Liver (tissue), 9 donors: ENCODE results near the gene UCN2. TPM values are rescaled to one million over a fixed set of nuclear protein-coding genes. Genes with fewer than 3 reads are reported as not detected.

Experiments used
- DNase-seq: peaks from one replicate; pipeline ENCODE4 v3.0.0-alpha.2; 2017; ENCODE audit warnings: low spot score
- H3K27ac ChIP-seq, 2 donors: one replicate each; pipeline ENCODE4 v1.7.0; 2013; ENCODE audit warnings: inconsistent platforms in 2 of 2, low read length in 2 of 2, control low read depth in 1 of 2, low read depth in 1 of 2, mild to moderate bottlenecking in 1 of 2
- H3K27me3 ChIP-seq, 4 donors: one replicate each; pipeline versions ENCODE4 v1.6.1 to v1.7.0; 2013; ENCODE audit warnings: low read length in 3 of 4, inconsistent platforms in 1 of 4, mild to moderate bottlenecking in 1 of 4, moderate library complexity in 1 of 4; ENCODE audit not compliant: control insufficient read depth in 4 of 4, insufficient read depth in 4 of 4
- H3K36me3 ChIP-seq, 4 donors: one replicate each; pipeline versions ENCODE4 v1.6.1 to v1.7.0; 2013; ENCODE audit warnings: low read length in 3 of 4, mild to moderate bottlenecking in 3 of 4, low read depth in 1 of 4, moderate library complexity in 1 of 4; ENCODE audit not compliant: control insufficient read depth in 4 of 4, insufficient read depth in 3 of 4
- H3K4me1 ChIP-seq, 4 donors: one replicate each; pipeline versions ENCODE4 v1.6.1 to v1.7.0; 2013; ENCODE audit warnings: low read length in 3 of 4, mild to moderate bottlenecking in 3 of 4, moderate library complexity in 1 of 4; ENCODE audit not compliant: control insufficient read depth in 4 of 4, insufficient read depth in 4 of 4
- H3K4me3 ChIP-seq, 3 donors: one replicate each; pipeline versions ENCODE4 v1.6.1 to v1.7.0; 2013; ENCODE audit warnings: low read length in 3 of 3, control low read depth in 1 of 3, low read depth in 1 of 3, mild to moderate bottlenecking in 1 of 3
- H3K9ac ChIP-seq, 2 donors: one replicate each; pipeline ENCODE4 v1.7.0; 2013; ENCODE audit warnings: low read length in 2 of 2, mild to moderate bottlenecking in 2 of 2, moderate library complexity in 2 of 2, control low read depth in 1 of 2, low read depth in 1 of 2
- H3K9me3 ChIP-seq, 4 donors: one replicate each; pipeline versions ENCODE4 v1.6.1 to v1.7.0; 2013; ENCODE audit warnings: low read length in 3 of 4; ENCODE audit not compliant: control insufficient read depth in 4 of 4
- EGR1 ChIP-seq, 2 donors: IDR thresholded peaks; 2 replicates each; pipeline ENCODE4 v1.6.1; 2016 to 2018; ENCODE audit warnings: antibody characterized with exemption in 2 of 2, low read depth in 2 of 2
- FOXA1 ChIP-seq: IDR thresholded peaks from 2 replicates; pipeline ENCODE4 v1.6.1; 2016; ENCODE audit warnings: antibody characterized with exemption
- FOXA2 ChIP-seq: IDR thresholded peaks from 2 replicates; pipeline ENCODE4 v1.6.1; 2016; ENCODE audit warnings: antibody characterized with exemption
- GABPA ChIP-seq, 2 donors: IDR thresholded peaks in 1 of 2; conservative IDR thresholded peaks in 1 of 2; 2 replicates each; pipeline ENCODE4 v1.6.1; 2016; ENCODE audit warnings: antibody characterized with exemption in 2 of 2, mild to moderate bottlenecking in 1 of 2, moderate library complexity in 1 of 2
- HNF4A ChIP-seq, 2 donors: conservative IDR thresholded peaks; 2 replicates each; pipeline ENCODE4 v1.6.1; 2016; ENCODE audit warnings: antibody characterized with exemption in 2 of 2, mild to moderate bottlenecking in 2 of 2
- HNF4G ChIP-seq: IDR thresholded peaks from 2 replicates; pipeline ENCODE4 v1.6.1; 2016; ENCODE audit warnings: antibody characterized with exemption
- JUND ChIP-seq, 2 donors: IDR thresholded peaks; 2 replicates each; pipeline ENCODE4 v1.6.1; 2016; ENCODE audit warnings: antibody characterized with exemption in 2 of 2
- NR2F2 ChIP-seq: IDR thresholded peaks from 2 replicates; pipeline ENCODE4 v1.6.1; 2016; ENCODE audit warnings: antibody characterized with exemption
- RAD21 ChIP-seq, 2 donors: IDR thresholded peaks; 2 replicates each; pipeline ENCODE4 v1.6.1; 2016; ENCODE audit warnings: antibody characterized with exemption in 2 of 2, mild to moderate bottlenecking in 2 of 2
- TAF1 ChIP-seq: conservative IDR thresholded peaks from 2 replicates; pipeline ENCODE4 v1.6.1; 2016; ENCODE audit warnings: antibody characterized with exemption, mild to moderate bottlenecking
- YY1 ChIP-seq: IDR thresholded peaks from 2 replicates; pipeline ENCODE4 v1.6.1; 2016; ENCODE audit warnings: antibody characterized with exemption, mild to moderate bottlenecking
- WGBS: extraction: QIAGEN DNeasy Blood & Tissue Kit; methylation state at CpG from one replicate; pipeline ENCODE4 v1.1.7; 2013; 5-methylcytosine and 5-hydroxymethylcytosine counted together
- polyA plus RNA-seq, 2 donors: library from polyadenylated mRNA; stranded (reverse) in 1 of 2; unstranded in 1 of 2; fragments of 200-250 nt in 1 of 2; fragments of >200 nt in 1 of 2; fragmentation: Nextera tagmentation in 1 of 2; extraction: Ambion mirVana in 1 of 2; gene quantifications; one replicate each; pipeline versions ENCODE4 v1.2.1 to v1.2.3, GENCODE V29; 2013 to 2015
- total RNA-seq, 2 donors: library from RNA; depleted of rRNA; stranded (reverse); fragments of >200 nt; gene quantifications; one replicate each; pipeline ENCODE4 v1.2.3, GENCODE V29; 2014
- TF ChIP-seq, protein P1 (sequence below): IDR thresholded peaks from 2 replicates; pipeline ENCODE4 v1.6.1; 2016; ENCODE audit warnings: antibody characterized with exemption, mild to moderate bottlenecking
- TF ChIP-seq, protein P2 (sequence below): IDR thresholded peaks from 2 replicates; pipeline ENCODE4 v1.6.1; 2016; ENCODE audit warnings: antibody characterized with exemption
- TF ChIP-seq, protein P3 (sequence below): fragments of 150-350 bp; IDR thresholded peaks from 2 replicates; pipeline ENCODE4 v1.5.1; 2017; ENCODE audit warnings: improper control_type of control experiment, low read depth, low read length; ENCODE audit not compliant: missing input control
- TF ChIP-seq, protein P4 (sequence below): IDR thresholded peaks from 2 replicates; pipeline ENCODE4 v1.6.1; 2016; ENCODE audit warnings: antibody characterized with exemption
- TF ChIP-seq, protein P5 (sequence below): IDR thresholded peaks from 2 replicates; pipeline ENCODE4 v1.6.1; 2016; ENCODE audit warnings: antibody characterized with exemption
- donor health status: healthy.
- donor health status: healthy.
- donor health status: healthy.
- donor health status: healthy.
- donor health status: healthy.

Gene UCN2
- total and polyA plus RNA-seq, 4 donors = 0.08 TPM; not detected in 3

DNA sequence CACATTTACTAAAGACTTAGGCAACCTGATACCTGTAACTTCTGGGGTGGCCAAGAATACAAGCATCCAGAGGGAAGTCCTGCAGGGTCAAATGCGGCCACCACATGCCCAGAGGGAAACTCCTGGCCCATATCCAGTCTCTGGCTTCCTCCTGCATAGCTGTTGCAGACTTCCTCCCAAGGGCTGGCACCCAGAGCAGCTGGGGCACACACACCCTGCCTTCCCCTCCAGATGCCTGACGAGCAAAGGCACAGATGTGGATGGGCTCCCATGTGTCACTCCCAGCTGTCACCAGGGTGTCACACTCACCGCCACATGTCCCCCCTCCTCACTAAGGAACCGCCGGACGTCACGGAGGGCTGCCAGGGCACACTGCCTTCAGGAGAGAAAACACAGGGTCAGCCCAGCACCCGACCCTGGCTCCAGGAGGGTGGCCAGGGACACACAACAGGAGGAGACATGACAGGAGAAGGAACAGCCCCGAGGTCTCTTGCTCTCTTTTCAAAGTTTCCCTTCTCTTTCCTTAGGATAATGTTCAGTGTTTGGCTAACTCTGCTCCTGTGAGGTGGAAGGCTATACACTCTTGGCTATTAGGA lies 20.2 kb downstream of the UCN2 start:
- no peak overlapping the region for H3K4me3 ChIP-seq
- H3K27ac ChIP-seq = no peak overlapping the region
- no peaks in the 10 kb centered on the region for H3K4me1 ChIP-seq
- no peaks in the 10 kb centered on the region for H3K9me3 ChIP-seq
- H3K36me3 ChIP-seq = no peaks in the 10 kb centered on the region
- no peak overlapping the region for H3K9ac ChIP-seq
- no peaks in the 10 kb centered on the region for H3K27me3 ChIP-seq
- no peak for TF ChIP-seq HNF4G
- TF ChIP-seq, protein P1, sequence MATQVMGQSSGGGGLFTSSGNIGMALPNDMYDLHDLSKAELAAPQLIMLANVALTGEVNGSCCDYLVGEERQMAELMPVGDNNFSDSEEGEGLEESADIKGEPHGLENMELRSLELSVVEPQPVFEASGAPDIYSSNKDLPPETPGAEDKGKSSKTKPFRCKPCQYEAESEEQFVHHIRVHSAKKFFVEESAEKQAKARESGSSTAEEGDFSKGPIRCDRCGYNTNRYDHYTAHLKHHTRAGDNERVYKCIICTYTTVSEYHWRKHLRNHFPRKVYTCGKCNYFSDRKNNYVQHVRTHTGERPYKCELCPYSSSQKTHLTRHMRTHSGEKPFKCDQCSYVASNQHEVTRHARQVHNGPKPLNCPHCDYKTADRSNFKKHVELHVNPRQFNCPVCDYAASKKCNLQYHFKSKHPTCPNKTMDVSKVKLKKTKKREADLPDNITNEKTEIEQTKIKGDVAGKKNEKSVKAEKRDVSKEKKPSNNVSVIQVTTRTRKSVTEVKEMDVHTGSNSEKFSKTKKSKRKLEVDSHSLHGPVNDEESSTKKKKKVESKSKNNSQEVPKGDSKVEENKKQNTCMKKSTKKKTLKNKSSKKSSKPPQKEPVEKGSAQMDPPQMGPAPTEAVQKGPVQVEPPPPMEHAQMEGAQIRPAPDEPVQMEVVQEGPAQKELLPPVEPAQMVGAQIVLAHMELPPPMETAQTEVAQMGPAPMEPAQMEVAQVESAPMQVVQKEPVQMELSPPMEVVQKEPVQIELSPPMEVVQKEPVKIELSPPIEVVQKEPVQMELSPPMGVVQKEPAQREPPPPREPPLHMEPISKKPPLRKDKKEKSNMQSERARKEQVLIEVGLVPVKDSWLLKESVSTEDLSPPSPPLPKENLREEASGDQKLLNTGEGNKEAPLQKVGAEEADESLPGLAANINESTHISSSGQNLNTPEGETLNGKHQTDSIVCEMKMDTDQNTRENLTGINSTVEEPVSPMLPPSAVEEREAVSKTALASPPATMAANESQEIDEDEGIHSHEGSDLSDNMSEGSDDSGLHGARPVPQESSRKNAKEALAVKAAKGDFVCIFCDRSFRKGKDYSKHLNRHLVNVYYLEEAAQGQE = no peak
- TF ChIP-seq, protein P2, sequence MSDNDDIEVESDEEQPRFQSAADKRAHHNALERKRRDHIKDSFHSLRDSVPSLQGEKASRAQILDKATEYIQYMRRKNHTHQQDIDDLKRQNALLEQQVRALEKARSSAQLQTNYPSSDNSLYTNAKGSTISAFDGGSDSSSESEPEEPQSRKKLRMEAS = no peak
- TF ChIP-seq JUND (IDR thresholded peaks at IDR 0.05) = no peak
- TF ChIP-seq, protein P3, sequence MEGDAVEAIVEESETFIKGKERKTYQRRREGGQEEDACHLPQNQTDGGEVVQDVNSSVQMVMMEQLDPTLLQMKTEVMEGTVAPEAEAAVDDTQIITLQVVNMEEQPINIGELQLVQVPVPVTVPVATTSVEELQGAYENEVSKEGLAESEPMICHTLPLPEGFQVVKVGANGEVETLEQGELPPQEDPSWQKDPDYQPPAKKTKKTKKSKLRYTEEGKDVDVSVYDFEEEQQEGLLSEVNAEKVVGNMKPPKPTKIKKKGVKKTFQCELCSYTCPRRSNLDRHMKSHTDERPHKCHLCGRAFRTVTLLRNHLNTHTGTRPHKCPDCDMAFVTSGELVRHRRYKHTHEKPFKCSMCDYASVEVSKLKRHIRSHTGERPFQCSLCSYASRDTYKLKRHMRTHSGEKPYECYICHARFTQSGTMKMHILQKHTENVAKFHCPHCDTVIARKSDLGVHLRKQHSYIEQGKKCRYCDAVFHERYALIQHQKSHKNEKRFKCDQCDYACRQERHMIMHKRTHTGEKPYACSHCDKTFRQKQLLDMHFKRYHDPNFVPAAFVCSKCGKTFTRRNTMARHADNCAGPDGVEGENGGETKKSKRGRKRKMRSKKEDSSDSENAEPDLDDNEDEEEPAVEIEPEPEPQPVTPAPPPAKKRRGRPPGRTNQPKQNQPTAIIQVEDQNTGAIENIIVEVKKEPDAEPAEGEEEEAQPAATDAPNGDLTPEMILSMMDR = no peak
- TF ChIP-seq FOXA1 = no peak
- TF ChIP-seq RAD21 (IDR thresholded peaks at IDR 0.05) = no peak
- TF ChIP-seq, protein P4, sequence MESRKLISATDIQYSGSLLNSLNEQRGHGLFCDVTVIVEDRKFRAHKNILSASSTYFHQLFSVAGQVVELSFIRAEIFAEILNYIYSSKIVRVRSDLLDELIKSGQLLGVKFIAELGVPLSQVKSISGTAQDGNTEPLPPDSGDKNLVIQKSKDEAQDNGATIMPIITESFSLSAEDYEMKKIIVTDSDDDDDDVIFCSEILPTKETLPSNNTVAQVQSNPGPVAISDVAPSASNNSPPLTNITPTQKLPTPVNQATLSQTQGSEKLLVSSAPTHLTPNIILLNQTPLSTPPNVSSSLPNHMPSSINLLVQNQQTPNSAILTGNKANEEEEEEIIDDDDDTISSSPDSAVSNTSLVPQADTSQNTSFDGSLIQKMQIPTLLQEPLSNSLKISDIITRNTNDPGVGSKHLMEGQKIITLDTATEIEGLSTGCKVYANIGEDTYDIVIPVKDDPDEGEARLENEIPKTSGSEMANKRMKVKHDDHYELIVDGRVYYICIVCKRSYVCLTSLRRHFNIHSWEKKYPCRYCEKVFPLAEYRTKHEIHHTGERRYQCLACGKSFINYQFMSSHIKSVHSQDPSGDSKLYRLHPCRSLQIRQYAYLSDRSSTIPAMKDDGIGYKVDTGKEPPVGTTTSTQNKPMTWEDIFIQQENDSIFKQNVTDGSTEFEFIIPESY = no peak
- TF ChIP-seq GABPA (IDR thresholded peaks at IDR 0.05 in 1 of 2, conservative IDR thresholded peaks at IDR 0.05 in 1 of 2) = no peak
- no peak for TF ChIP-seq NR2F2
- no peak for TF ChIP-seq FOXA2
- TF ChIP-seq EGR1 (IDR thresholded peaks at IDR 0.05; ENCODE audit: low read depth in 2 of 2) = no peak
- no peak for TF ChIP-seq YY1
- no peak for TF ChIP-seq TAF1
- no peak for TF ChIP-seq HNF4A (conservative IDR thresholded peaks at IDR 0.05)
- WGBS = 74% methylated on average over 9 of the region's 9 CpGs
- DNase-seq = peak; percentile 29

DNA sequence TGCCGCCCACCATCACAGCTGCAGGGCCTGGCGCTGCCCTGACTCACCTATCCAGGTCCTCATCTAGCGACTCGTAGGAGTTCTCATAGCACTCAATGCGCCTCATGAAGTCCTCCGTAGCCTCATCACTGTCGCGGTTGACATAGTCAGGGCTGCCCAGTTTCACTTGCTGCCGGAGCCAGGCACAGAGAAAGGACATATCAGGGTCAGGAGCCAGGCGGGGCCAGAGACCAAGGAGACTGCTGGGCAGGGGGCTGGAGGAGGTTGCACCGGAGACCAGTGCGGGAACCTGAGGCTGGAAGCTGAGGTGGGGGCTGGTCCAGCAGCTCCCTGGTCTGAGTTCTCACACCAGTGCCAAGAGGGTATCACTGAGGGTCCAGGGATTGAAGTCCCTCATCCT lies 25.1 kb downstream of the UCN2 start:
- H3K9ac ChIP-seq = no peak overlapping the region
- H3K27ac ChIP-seq = no peak overlapping the region
- H3K4me1 ChIP-seq = no peaks in the 10 kb centered on the region
- DNase-seq = no peak
- no peaks in the 10 kb centered on the region for H3K27me3 ChIP-seq
- H3K4me3 ChIP-seq = no peak overlapping the region
- peaks cover 0 to 2% (median 0%) of the 10 kb centered on the region in 4 donors for H3K36me3 ChIP-seq
- WGBS = 94% methylated on average over 12 of the region's 12 CpGs
- no peaks in the 10 kb centered on the region for H3K9me3 ChIP-seq
- TF ChIP-seq EGR1 (IDR thresholded peaks at IDR 0.05; ENCODE audit: low read depth in 2 of 2) = no peak
- TF ChIP-seq RAD21 (IDR thresholded peaks at IDR 0.05) = no peak
- TF ChIP-seq, protein P2 = no peak
- TF ChIP-seq, protein P1 = no peak
- no peak for TF ChIP-seq NR2F2
- TF ChIP-seq YY1 = no peak
- no peak for TF ChIP-seq HNF4G
- TF ChIP-seq, protein P5, sequence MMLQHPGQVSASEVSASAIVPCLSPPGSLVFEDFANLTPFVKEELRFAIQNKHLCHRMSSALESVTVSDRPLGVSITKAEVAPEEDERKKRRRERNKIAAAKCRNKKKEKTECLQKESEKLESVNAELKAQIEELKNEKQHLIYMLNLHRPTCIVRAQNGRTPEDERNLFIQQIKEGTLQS = no peak
- TF ChIP-seq, protein P3 = no peak
- TF ChIP-seq HNF4A (conservative IDR thresholded peaks at IDR 0.05) = no peak
- TF ChIP-seq GABPA (IDR thresholded peaks at IDR 0.05 in 1 of 2, conservative IDR thresholded peaks at IDR 0.05 in 1 of 2) = no peak
- TF ChIP-seq FOXA1 = no peak
